Large intestine (tissue), 3 donors: ENCODE measurements around the gene CCND1. TPM values are rescaled to one million over a fixed set of nuclear protein-coding genes. Genes with fewer than 3 reads are reported as not detected.

Source experiments
- DNase-seq, 2 donors: peaks; one replicate each; pipeline versions ENCODE4 v3.0.0 to v3.0.0-alpha.2; 2013
- H3K27ac ChIP-seq: one replicate; pipeline ENCODE4 v1.5.1; 2013; ENCODE audit warnings: low read length
- H3K27me3 ChIP-seq: 2 replicates; pipeline ENCODE4 v1.6.1; 2013; ENCODE audit warnings: low read length; ENCODE audit not compliant: control insufficient read depth, insufficient read depth
- H3K36me3 ChIP-seq: 2 replicates; pipeline ENCODE4 v1.6.1; 2013; ENCODE audit warnings: low read length; ENCODE audit not compliant: control insufficient read depth, insufficient read depth
- H3K4me1 ChIP-seq: one replicate; pipeline ENCODE4 v1.6.1; 2013; ENCODE audit warnings: low read length; ENCODE audit not compliant: control insufficient read depth, insufficient read depth
- H3K4me3 ChIP-seq: one replicate; pipeline ENCODE4 v1.5.1; 2013; ENCODE audit warnings: low read length
- H3K9me3 ChIP-seq: one replicate; pipeline ENCODE4 v1.6.1; 2013; ENCODE audit warnings: mild to moderate bottlenecking, low read depth, low read length, moderate library complexity; ENCODE audit not compliant: control insufficient read depth
- WGBS: methylation state at CpG from one replicate; pipeline ENCODE4 v1.1.5; 2013; ENCODE audit warnings: low lambda C conversion rate; ENCODE audit not compliant: insufficient coverage; 5-methylcytosine and 5-hydroxymethylcytosine counted together
- polyA plus RNA-seq: library from polyadenylated mRNA; unstranded; fragments of 120-200 nt; gene quantifications from one replicate; pipeline ENCODE4 v1.2.1, GENCODE V29; 2013

Gene CCND1
- polyA plus RNA-seq, 1 donor: 74.0 TPM

- Histone ChIP-seq H3K9me3 (peaks cover 2% of the 10 kb centered on the region), H3K27ac (no peak overlapping the region), H3K4me3 (no peak overlapping the region), H3K27me3 (no peaks in the 10 kb centered on the region), H3K36me3 (peaks cover 7% of the 10 kb centered on the region), H3K4me1 (peaks cover 10% of the 10 kb centered on the region)
- no peak for DNase-seq
- no CpG with 5 or more reads among the region's 12 CpGs for WGBS
Measured at GRCh38 chr11:69659591-69659990, 18.6 kb downstream of the CCND1 start.

DNA sequence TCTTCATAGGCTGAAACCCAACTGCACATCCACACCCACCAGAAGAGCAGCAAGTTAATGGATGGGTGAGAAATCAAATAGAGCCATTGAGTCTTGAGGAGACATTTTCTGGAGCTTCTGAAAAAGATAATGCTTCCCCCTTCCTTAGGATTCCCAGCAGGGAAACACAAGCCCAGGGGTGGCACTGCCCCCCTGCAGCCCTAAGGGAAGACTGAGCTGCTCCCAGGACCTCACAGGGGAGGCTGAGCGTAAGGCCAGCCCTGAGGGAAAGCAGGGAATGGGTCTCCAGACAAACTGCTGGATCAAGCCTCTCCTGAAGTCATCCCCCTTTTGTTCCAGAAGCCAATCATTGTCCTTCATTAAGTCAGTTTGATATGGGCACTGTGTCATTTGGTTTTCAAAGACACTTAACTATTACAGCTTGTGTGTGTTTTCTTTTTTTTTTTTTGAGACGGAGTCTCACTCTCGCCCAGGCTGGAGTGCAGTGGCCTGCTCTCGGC lies 19.1 kb downstream of the CCND1 start:
- no peak for DNase-seq
- Histone ChIP-seq H3K9me3 (peaks cover 2% of the 10 kb centered on the region), H3K27ac (no peak overlapping the region), H3K4me3 (no peak overlapping the region), H3K27me3 (no peaks in the 10 kb centered on the region), H3K36me3 (peaks cover 11% of the 10 kb centered on the region), H3K4me1 (peaks cover 6% of the 10 kb centered on the region)
- no CpG with 5 or more reads among the region's 4 CpGs for WGBS

- H3K4me1 ChIP-seq: no peaks in the 10 kb centered on the region
- H3K27ac ChIP-seq: no peak overlapping the region
- no peak overlapping the region for H3K4me3 ChIP-seq
- peaks cover 19% of the 10 kb centered on the region for H3K36me3 ChIP-seq
- no peaks in the 10 kb centered on the region for H3K27me3 ChIP-seq
- WGBS: 100% methylated on average over 1 of the region's 10 CpGs
- H3K9me3 ChIP-seq: peaks cover 2% of the 10 kb centered on the region
- DNase-seq: no peak
Measured at GRCh38 chr11:69661413-69661715, 20.4 kb downstream of the CCND1 start.

- H3K27ac ChIP-seq: no peak overlapping the region
- peaks cover 27% of the 10 kb centered on the region for H3K36me3 ChIP-seq
- peaks cover 2% of the 10 kb centered on the region for H3K9me3 ChIP-seq
- no peaks in the 10 kb centered on the region for H3K27me3 ChIP-seq
- H3K4me3 ChIP-seq: no peak overlapping the region
- DNase-seq: no peak
- no peaks in the 10 kb centered on the region for H3K4me1 ChIP-seq
- WGBS: 93% methylated on average over 2 of the region's 16 CpGs
Measured at GRCh38 chr11:69662021-69662698, 21.2 kb downstream of the CCND1 start.

GRCh38 chr11:69662806-69663205 lies 21.9 kb downstream of the CCND1 start:
- WGBS: 87% methylated on average over 3 of the region's 13 CpGs
- H3K4me3 ChIP-seq: no peak overlapping the region
- H3K4me1 ChIP-seq: no peaks in the 10 kb centered on the region
- H3K27ac ChIP-seq: no peak overlapping the region
- H3K27me3 ChIP-seq: no peaks in the 10 kb centered on the region
- no peak for DNase-seq
- peaks cover 33% of the 10 kb centered on the region for H3K36me3 ChIP-seq
- H3K9me3 ChIP-seq: peaks cover 2% of the 10 kb centered on the region

- H3K36me3 ChIP-seq: peaks cover 33% of the 10 kb centered on the region
- no peaks in the 10 kb centered on the region for H3K4me1 ChIP-seq
- no peak overlapping the region for H3K27ac ChIP-seq
- no CpG with 5 or more reads among the region's 6 CpGs for WGBS
- H3K9me3 ChIP-seq: no peaks in the 10 kb centered on the region
- H3K27me3 ChIP-seq: no peaks in the 10 kb centered on the region
- H3K4me3 ChIP-seq: no peak overlapping the region
- no peak for DNase-seq
Measured at GRCh38 chr11:69663326-69663725, 22.4 kb downstream of the CCND1 start.

- Histone ChIP-seq H3K27ac (no peak overlapping the region), H3K9me3 (no peaks in the 10 kb centered on the region), H3K4me1 (no peaks in the 10 kb centered on the region), H3K27me3 (no peaks in the 10 kb centered on the region), H3K36me3 (peaks cover 37% of the 10 kb centered on the region), H3K4me3 (no peak overlapping the region)
- no peak for DNase-seq
- WGBS: 92% methylated on average over 2 of the region's 17 CpGs
Measured at GRCh38 chr11:69664103-69664775, 23.3 kb downstream of the CCND1 start.

DNA sequence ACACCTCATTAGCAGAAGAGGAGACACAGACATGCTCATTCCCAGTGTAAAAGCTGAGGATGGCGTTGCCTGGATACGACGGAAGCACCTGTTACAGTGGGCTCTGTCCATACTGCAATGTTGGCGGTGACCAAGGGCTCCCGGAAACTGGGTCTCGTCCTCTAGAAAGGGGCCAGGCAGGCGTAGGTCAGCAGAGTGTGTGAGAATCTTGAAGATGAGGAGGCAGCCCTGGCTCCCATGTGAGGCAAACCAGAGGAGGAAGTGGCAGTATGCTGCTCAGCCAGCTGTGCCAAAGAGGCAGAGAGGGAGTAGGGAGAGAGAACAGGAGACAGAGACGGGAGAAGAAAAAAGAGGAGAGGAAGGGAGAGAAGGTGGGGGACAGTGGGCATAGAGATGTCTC lies 23.9 kb downstream of the CCND1 start:
- Histone ChIP-seq H3K27ac (no peak overlapping the region), H3K4me3 (no peak overlapping the region), H3K4me1 (no peaks in the 10 kb centered on the region), H3K9me3 (no peaks in the 10 kb centered on the region), H3K27me3 (no peaks in the 10 kb centered on the region), H3K36me3 (peaks cover 42% of the 10 kb centered on the region)
- no peak for DNase-seq
- 83% methylated on average over 1 of the region's 8 CpGs for WGBS

DNA sequence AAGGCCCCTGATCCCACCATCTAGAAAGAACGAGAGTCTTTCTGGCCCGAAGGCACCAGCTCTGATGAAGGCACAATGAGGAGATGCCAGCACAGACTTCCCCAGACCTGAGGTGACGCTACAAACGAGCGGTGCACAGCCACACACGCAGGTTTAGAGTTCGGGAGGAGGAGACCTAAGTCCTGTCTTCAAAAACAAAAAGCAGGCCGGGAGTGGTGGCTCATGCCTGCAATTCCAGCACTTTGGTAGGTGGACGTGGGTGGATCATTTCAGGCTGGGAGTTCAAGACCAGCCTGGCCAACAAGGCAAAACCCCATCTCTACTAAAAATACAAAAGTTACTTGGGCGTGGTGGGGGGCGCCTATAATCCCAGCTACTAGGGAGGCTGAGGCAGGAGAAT lies 24.7 kb downstream of the CCND1 start:
- Histone ChIP-seq H3K27me3 (no peaks in the 10 kb centered on the region), H3K4me3 (no peak overlapping the region), H3K27ac (no peak overlapping the region), H3K9me3 (no peaks in the 10 kb centered on the region), H3K4me1 (peaks cover 2% of the 10 kb centered on the region), H3K36me3 (peaks cover 46% of the 10 kb centered on the region)
- WGBS: no CpG with 5 or more reads among the region's 11 CpGs
- DNase-seq: no peak

- no CpG with 5 or more reads among the region's 14 CpGs for WGBS
- H3K4me3 ChIP-seq: no peak overlapping the region
- H3K9me3 ChIP-seq: no peaks in the 10 kb centered on the region
- peaks cover 2% of the 10 kb centered on the region for H3K4me1 ChIP-seq
- H3K27me3 ChIP-seq: no peaks in the 10 kb centered on the region
- H3K27ac ChIP-seq: no peak overlapping the region
- DNase-seq: no peak
- peaks cover 48% of the 10 kb centered on the region for H3K36me3 ChIP-seq
Measured at GRCh38 chr11:69666261-69666660, 25.3 kb downstream of the CCND1 start.
